Mesenchymal stem cell (in vitro differentiated cells and primary cell): Measurements from ENCODE around the gene ART5.
"Not testable (repeated sequence)": the region's sequence is repeated elsewhere in the genome, so short reads cannot be mapped to it uniquely, and the experiment has no call there.

Source experiments
- DNase-seq: peaks from one replicate; pipeline ENCODE4 v3.0.0-alpha.2; 2013
- H2AFZ ChIP-seq: one replicate; pipeline ENCODE4 v1.6.1; 2013; ENCODE audit warnings: low read depth, mild to moderate bottlenecking, control low read depth, inconsistent platforms, low read length, moderate library complexity
- H2AK5ac ChIP-seq: 2 replicates; pipeline ENCODE4 v1.6.1; 2013; ENCODE audit warnings: low read length, moderate library complexity, mild to moderate bottlenecking, inconsistent platforms; ENCODE audit not compliant: severe bottlenecking
- H2BK120ac ChIP-seq: one replicate; pipeline ENCODE4 v1.6.1; 2013; ENCODE audit warnings: low read depth, mild to moderate bottlenecking, inconsistent platforms, low read length, moderate library complexity
- H2BK12ac ChIP-seq, 2 experiments: one replicate each; pipeline ENCODE4 v1.6.1; 2013; ENCODE audit warnings: inconsistent platforms in 2 of 2, low read length in 2 of 2, mild to moderate bottlenecking in 2 of 2, moderate library complexity in 2 of 2, control low read depth in 1 of 2
- H2BK15ac ChIP-seq: one replicate; pipeline ENCODE4 v1.6.1; 2013; ENCODE audit warnings: mild to moderate bottlenecking, low read depth, inconsistent platforms; ENCODE audit not compliant: poor library complexity, severe bottlenecking
- H2BK5ac ChIP-seq: 2 replicates; pipeline ENCODE4 v1.6.1; 2013; ENCODE audit warnings: low read depth, mild to moderate bottlenecking, low read length, control low read depth, inconsistent platforms; ENCODE audit not compliant: poor library complexity, severe bottlenecking
- H3K14ac ChIP-seq, 2 experiments: one replicate each; pipeline ENCODE4 v1.6.1; 2013; ENCODE audit warnings: inconsistent platforms in 2 of 2, low read length in 2 of 2, control low read depth in 1 of 2, mild to moderate bottlenecking in 1 of 2, moderate library complexity in 1 of 2
- H3K18ac ChIP-seq, 2 experiments: one replicate each; pipeline ENCODE4 v1.6.1; 2013; ENCODE audit warnings: inconsistent platforms in 2 of 2, low read length in 2 of 2, control low read depth in 1 of 2, low read depth in 1 of 2, mild to moderate bottlenecking in 1 of 2
- H3K23ac ChIP-seq, 2 experiments: one replicate each; pipeline ENCODE4 v1.6.1; 2013; ENCODE audit warnings: inconsistent platforms in 2 of 2, low read length in 2 of 2, mild to moderate bottlenecking in 2 of 2, moderate library complexity in 2 of 2, control low read depth in 1 of 2
- H3K27ac ChIP-seq: 2 replicates; pipeline ENCODE4 v1.5.1; 2013; ENCODE audit warnings: mild to moderate bottlenecking, moderate library complexity, low read length, control low read depth, inconsistent platforms; ENCODE audit not compliant: poor library complexity, severe bottlenecking
- H3K27me3 ChIP-seq, 2 experiments: 2 replicates each; pipeline versions ENCODE4 v1.6.1 to v1.7.0; 2013; ENCODE audit warnings: low read length in 2 of 2, mild to moderate bottlenecking in 2 of 2, moderate library complexity in 2 of 2, control low read depth in 1 of 2, inconsistent platforms in 1 of 2; ENCODE audit not compliant: control insufficient read depth in 1 of 2, insufficient read depth in 1 of 2
- H3K36me3 ChIP-seq, 2 experiments: 2 replicates each; pipeline versions ENCODE4 v1.6.1 to v1.7.0; 2013; ENCODE audit warnings: low read length in 2 of 2, control low read depth in 1 of 2, inconsistent platforms in 1 of 2, low read depth in 1 of 2, mild to moderate bottlenecking in 1 of 2; ENCODE audit not compliant: insufficient read depth in 2 of 2, control insufficient read depth in 1 of 2
- H3K4ac ChIP-seq, 2 experiments: one replicate each; pipeline ENCODE4 v1.6.1; 2013; ENCODE audit warnings: inconsistent platforms in 2 of 2, low read length in 2 of 2, mild to moderate bottlenecking in 2 of 2, moderate library complexity in 2 of 2, control low read depth in 1 of 2, low read depth in 1 of 2
- H3K4me1 ChIP-seq: 2 replicates; pipeline ENCODE4 v1.6.1; 2013; ENCODE audit warnings: low read depth, low read length, control low read depth; ENCODE audit not compliant: control insufficient read depth, insufficient read depth
- H3K4me2 ChIP-seq: 2 replicates; pipeline ENCODE4 v1.6.1; 2013; ENCODE audit warnings: low read length, mild to moderate bottlenecking, inconsistent platforms; ENCODE audit not compliant: poor library complexity, severe bottlenecking
- H3K4me3 ChIP-seq, 2 experiments: 2 replicates each; pipeline versions ENCODE4 v1.5.1 to v1.7.0; 2013; ENCODE audit warnings: low read length in 2 of 2, mild to moderate bottlenecking in 2 of 2, control low read depth in 1 of 2, low read depth in 1 of 2; ENCODE audit not compliant: insufficient read depth in 1 of 2
- H3K79me1 ChIP-seq: replicated peaks from 2 replicates; pipeline ENCODE4 v1.6.1; 2013; ENCODE audit warnings: mild to moderate bottlenecking, control low read depth, low read length, inconsistent platforms; ENCODE audit not compliant: poor library complexity, severe bottlenecking
- H3K9ac ChIP-seq: 2 replicates; pipeline ENCODE4 v1.7.0; 2013; ENCODE audit warnings: mild to moderate bottlenecking, low read length, moderate library complexity
- H3K9me3 ChIP-seq: 2 replicates; pipeline ENCODE4 v1.7.0; 2013; ENCODE audit warnings: mild to moderate bottlenecking, low read length; ENCODE audit not compliant: control insufficient read depth
- H4K8ac ChIP-seq: one replicate; pipeline ENCODE4 v1.6.1; 2013; ENCODE audit warnings: inconsistent platforms, mild to moderate bottlenecking, low read length, moderate library complexity
- H4K91ac ChIP-seq: one replicate; pipeline ENCODE4 v1.6.1; 2013; ENCODE audit warnings: mild to moderate bottlenecking, low read length, inconsistent platforms
- WGBS: methylation state at CpG from one replicate; pipeline ENCODE4 v1.1.7; 2013; ENCODE audit warnings: mixed read lengths; 5-methylcytosine and 5-hydroxymethylcytosine counted together

ART5 gene

GRCh38 chr11:3657331-3657730, 15.5 kb upstream of the ART5 start:
- not testable (repeated sequence) for DNase-seq, H3K36me3 ChIP-seq, H3K23ac ChIP-seq, H3K4ac ChIP-seq, H3K14ac ChIP-seq, H2BK15ac ChIP-seq, H4K91ac ChIP-seq, H2AK5ac ChIP-seq, H2AFZ ChIP-seq, H2BK120ac ChIP-seq, H3K79me1 ChIP-seq, H3K4me3 ChIP-seq, H4K8ac ChIP-seq, H3K4me2 ChIP-seq, H3K9me3 ChIP-seq, H3K9ac ChIP-seq, H2BK5ac ChIP-seq, H3K4me1 ChIP-seq, H3K18ac ChIP-seq, H3K27ac ChIP-seq, H2BK12ac ChIP-seq
- WGBS = 68% methylated on average over 5 of the region's 5 CpGs
- H3K27me3 ChIP-seq = peaks cover 23 to 24% of the 10 kb centered on the region in 2 experiments

- no peak overlapping the region for H2BK5ac ChIP-seq
- H2BK12ac ChIP-seq = no peak overlapping the region
- no peak for DNase-seq
- H3K23ac ChIP-seq = no peak overlapping the region
- H2BK15ac ChIP-seq = no peak overlapping the region
- no peak overlapping the region for H3K4me3 ChIP-seq
- peaks cover 23 to 24% of the 10 kb centered on the region in 2 experiments for H3K27me3 ChIP-seq
- no peak overlapping the region for H3K4ac ChIP-seq
- no peak overlapping the region for H3K18ac ChIP-seq
- WGBS = 66% methylated on average over 3 of the region's 3 CpGs
- H4K91ac ChIP-seq = no peak overlapping the region
- H2AK5ac ChIP-seq = no peak overlapping the region
- no peak overlapping the region for H3K4me2 ChIP-seq
- H3K14ac ChIP-seq = no peak overlapping the region
- no peak overlapping the region for H2BK120ac ChIP-seq
- H3K36me3 ChIP-seq = no peaks in the 10 kb centered on the region
- no peaks in the 10 kb centered on the region for H3K9me3 ChIP-seq
- H3K9ac ChIP-seq = no peak overlapping the region
- H3K4me1 ChIP-seq = no peaks in the 10 kb centered on the region
- H3K79me1 ChIP-seq = no peaks in the 10 kb centered on the region
- H2AFZ ChIP-seq = no peak overlapping the region
- no peak overlapping the region for H3K27ac ChIP-seq
- H4K8ac ChIP-seq = no peak overlapping the region
These were observed 13.8 kb upstream of the ART5 start for GRCh38 chr11:3655547-3655946.

GRCh38 chr11:3652514-3652913, 10.7 kb upstream of the ART5 start:
- 94% methylated on average over 2 of the region's 3 CpGs for WGBS
- H2BK12ac ChIP-seq, H3K4me3 ChIP-seq, H2BK15ac ChIP-seq, DNase-seq, H3K79me1 ChIP-seq, H4K8ac ChIP-seq, H3K14ac ChIP-seq, H2AK5ac ChIP-seq, H3K4me2 ChIP-seq, H3K18ac ChIP-seq, H2BK120ac ChIP-seq, H3K36me3 ChIP-seq, H3K23ac ChIP-seq, H3K4me1 ChIP-seq, H3K9ac ChIP-seq, H2BK5ac ChIP-seq, H2AFZ ChIP-seq, H4K91ac ChIP-seq, H3K4ac ChIP-seq, H3K27ac ChIP-seq, H3K9me3 ChIP-seq: not testable (repeated sequence)
- H3K27me3 ChIP-seq = peaks cover 12 to 36% of the 10 kb centered on the region in 2 experiments

GRCh38 chr11:3649374-3649773, 7.6 kb upstream of the ART5 start:
- not testable (repeated sequence) for H4K8ac ChIP-seq, H3K27ac ChIP-seq, H3K4ac ChIP-seq, H3K4me1 ChIP-seq, H3K18ac ChIP-seq, H3K9ac ChIP-seq, H2BK120ac ChIP-seq, H3K79me1 ChIP-seq, H2BK15ac ChIP-seq, H3K36me3 ChIP-seq, H4K91ac ChIP-seq, H3K4me2 ChIP-seq, H2BK5ac ChIP-seq, DNase-seq, H2BK12ac ChIP-seq, H2AK5ac ChIP-seq, H3K4me3 ChIP-seq, H3K23ac ChIP-seq, H3K9me3 ChIP-seq, H2AFZ ChIP-seq, H3K14ac ChIP-seq
- 52% methylated on average over 9 of the region's 9 CpGs for WGBS
- H3K27me3 ChIP-seq = peaks cover 0 to 36% of the 10 kb centered on the region in 2 experiments
